ENCODE data around the gene ZNF831.

The ZNF831 gene

GRCh38 chr20:59157961-59158541 is 5.6 kb upstream of the ZNF831 start:
- no peak for DNase-seq

GRCh38 chr20:59158673-59159072 is 4.9 kb upstream of the ZNF831 start:
- no peak for DNase-seq

GRCh38 chr20:59159091-59159490 is 4.5 kb upstream of the ZNF831 start:
- no peak for DNase-seq

GRCh38 chr20:59159493-59160376 is 3.9 kb upstream of the ZNF831 start:
- DNase-seq = peak; percentile 50

DNA sequence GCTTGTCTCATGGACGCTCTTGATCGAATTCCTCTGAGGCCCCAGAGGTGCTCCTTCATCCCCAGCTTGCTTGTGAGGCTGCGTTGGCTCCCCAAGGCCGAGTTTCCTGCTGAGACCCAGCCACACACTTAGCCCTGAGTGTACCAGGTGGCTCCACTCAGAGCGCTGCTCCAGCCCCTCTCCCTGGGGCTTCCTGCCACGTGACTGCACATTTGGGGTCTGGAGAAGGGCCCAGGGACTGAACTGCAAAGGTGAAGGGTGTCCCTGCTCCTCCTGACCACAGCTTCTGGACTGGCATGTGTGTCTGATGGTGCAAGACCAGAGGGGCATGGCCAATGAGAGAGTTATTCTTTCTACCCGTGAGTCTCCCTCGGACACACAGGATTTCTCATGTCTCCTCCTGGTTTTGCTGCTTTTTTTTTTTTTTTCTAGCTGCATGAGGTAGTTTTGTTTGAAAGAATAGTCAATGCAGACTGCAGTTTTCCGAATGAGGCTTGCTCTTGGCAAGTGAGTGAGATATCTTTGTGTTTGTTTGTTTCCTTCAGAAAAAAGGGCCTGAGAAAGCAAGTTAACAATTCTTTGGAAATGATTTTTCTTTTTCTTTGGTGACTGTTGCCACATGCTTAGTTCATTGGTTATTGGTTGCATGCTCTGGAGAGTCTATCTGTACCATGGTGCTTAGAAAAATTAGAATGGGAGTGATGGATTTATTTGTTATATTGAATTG is 3.1 kb upstream of the ZNF831 start:
- DNase-seq = no peak

GRCh38 chr20:59161721-59162120 is 1.9 kb upstream of the ZNF831 start:
- DNase-seq = no peak

- no peak for DNase-seq
Observed at GRCh38 chr20:59164686-59165391, 1.2 kb downstream of the ZNF831 start.

GRCh38 chr20:59165396-59165795 is 1.8 kb downstream of the ZNF831 start:
- no peak for DNase-seq

DNA sequence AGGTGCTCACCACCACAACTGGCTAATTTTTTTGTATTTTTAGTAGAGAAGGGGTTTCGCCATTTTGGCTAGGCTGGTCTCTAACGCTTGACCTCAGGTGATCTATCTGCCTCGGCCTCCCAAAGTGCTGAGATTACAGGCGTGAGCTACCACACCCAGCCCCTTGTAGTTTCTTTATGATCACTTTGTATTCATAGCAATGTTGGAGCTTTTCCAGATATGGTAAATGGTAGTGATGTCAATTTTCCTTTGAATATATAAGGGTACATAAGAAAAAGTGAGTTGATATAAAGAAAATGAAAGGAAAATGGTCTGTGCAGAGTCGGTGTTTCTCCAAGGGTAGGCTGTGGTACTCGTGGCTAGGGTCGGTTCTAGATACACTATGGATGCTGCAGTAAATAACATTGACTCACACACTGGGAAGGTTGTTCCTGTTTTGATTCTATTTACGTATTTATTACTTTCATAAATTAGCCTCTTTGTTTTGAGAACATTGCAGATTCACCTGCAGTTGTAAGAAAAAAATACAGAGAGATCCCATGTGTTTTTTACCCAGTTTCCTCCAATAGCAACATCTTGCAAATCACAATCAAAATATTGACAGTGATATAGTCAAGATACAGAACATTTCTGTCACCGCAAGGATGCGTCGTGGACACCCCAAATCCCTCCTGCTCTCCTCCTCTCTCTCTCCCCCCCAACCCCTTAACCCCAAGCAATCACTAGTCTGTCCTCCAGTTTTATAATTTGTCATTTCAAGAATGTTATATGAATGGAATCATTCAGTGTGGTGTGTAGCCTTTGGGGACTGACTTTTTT is 2.5 kb downstream of the ZNF831 start:
- no peak for DNase-seq

- no peak for DNase-seq
Observed at GRCh38 chr20:59170406-59171349, 7.1 kb downstream of the ZNF831 start.

GRCh38 chr20:59171986-59172385 is 8.4 kb downstream of the ZNF831 start:
- no peak for DNase-seq

- no peak for DNase-seq
Observed at GRCh38 chr20:59173938-59174491, 10.4 kb downstream of the ZNF831 start.

GRCh38 chr20:59175002-59175401 is 11.4 kb downstream of the ZNF831 start:
- DNase-seq = no peak

GRCh38 chr20:59175861-59176260 is 12.2 kb downstream of the ZNF831 start:
- no peak for DNase-seq

DNA sequence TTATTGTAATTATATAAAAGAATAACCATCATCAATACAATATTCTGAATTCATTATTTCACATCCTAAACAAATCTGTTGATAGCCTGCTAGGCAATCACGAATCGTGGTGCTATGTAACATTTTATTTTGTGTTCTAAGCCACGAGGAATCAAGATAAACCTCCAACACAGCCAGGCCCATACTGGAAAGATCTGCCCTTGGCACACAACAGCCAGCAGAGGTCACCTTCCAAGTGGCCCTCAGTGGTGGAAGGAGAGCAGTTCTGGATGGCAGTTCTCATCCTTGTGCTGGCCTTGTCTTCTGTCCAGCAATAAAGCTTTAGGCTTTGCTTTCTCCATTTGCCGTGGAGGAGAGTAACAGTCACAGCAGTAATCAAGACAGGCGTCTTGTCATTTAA is 13.2 kb downstream of the ZNF831 start:
- no peak for DNase-seq

- no peak for DNase-seq
Observed at GRCh38 chr20:59177266-59178250, 13.9 kb downstream of the ZNF831 start.

GRCh38 chr20:59178983-59179595 is 15.5 kb downstream of the ZNF831 start:
- no peak for DNase-seq

DNA sequence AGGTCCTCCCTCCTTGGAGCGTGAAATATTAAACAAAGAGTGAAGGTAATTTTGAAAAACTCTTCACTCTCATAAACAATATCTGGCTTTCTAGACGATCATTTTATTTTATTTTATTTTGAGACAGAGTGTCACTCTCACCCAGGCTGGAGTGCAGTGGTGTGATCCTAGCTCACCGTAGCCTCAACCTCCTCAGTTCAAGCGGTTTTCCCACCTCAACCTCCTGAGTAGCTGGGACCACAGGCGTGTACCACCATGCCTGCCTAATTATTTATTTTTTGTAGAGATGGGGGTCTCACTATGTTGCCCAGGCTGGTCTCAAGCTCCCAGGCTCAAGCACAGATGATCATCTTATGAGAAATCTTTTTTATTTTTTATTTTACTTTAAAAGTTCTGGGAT is 16.4 kb downstream of the ZNF831 start:
- DNase-seq = no peak

GRCh38 chr20:59181936-59182335 is 18.3 kb downstream of the ZNF831 start:
- DNase-seq = no peak
